ENCODE data around the gene RHBDL1.

- TF ChIP-seq TAF1 (IDR thresholded peaks at IDR 0.05; ENCODE audit: borderline replicate concordance, insufficient read depth, low read length) (no peak), POLR2AphosphoS5 (IDR thresholded peaks at IDR 0.05; ENCODE audit: low read depth, low read length) (no peak)
Observed at GRCh38 chr16:721765-722540, 46.5 kb downstream of the RHBDL1 start.

Measured in PFSK-1 (cell line).